Stimulated activated CD4-positive, alpha-beta T cell treated with anti-CD3 and anti-CD28 coated beads, TNF-alpha, amount 100 ng/mL, for 4 hours (primary cell): ENCODE measurements around the gene HSDL1.

ENCODE experiments used
- DNase-seq, 3 experiments: peaks; one replicate each; pipeline ENCODE4 v3.0.0-alpha.2; 2020; ENCODE audit warnings: low read depth in 3 of 3

Gene HSDL1

GRCh38 chr16:84144859-84145639 is at the start of gene HSDL1, which contains the start of gene DNAAF1:
HSDL1 (minus strand) TSS chr16:84145177; CDS start chr16:84131321, 13,856 bp downstream.
DNAAF1 (plus strand) TSS chr16:84145308; CDS start chr16:84145441, 133 bp downstream.
- peak; percentile 89 to 92 (median 91) for DNase-seq

- no peak for DNase-seq
These were observed 49.0 kb upstream of the HSDL1 start for GRCh38 chr16:84194018-84194417.

GRCh38 chr16:84193480-84193879 is 48.5 kb upstream of the HSDL1 start:
- no peak for DNase-seq

- DNase-seq = no peak
These were observed 46.5 kb upstream of the HSDL1 start for GRCh38 chr16:84191466-84191865.

- no peak for DNase-seq
These were observed 45.9 kb upstream of the HSDL1 start, which contains the start of gene ADAD2 for GRCh38 chr16:84190731-84191388. ADAD2 (plus strand) TSS chr16:84191157; CDS start chr16:84191231, 74 bp downstream.

- peak; percentile 84 to 87 (median 86) for DNase-seq
These were observed 41.9 kb upstream of the HSDL1 start, which contains the start of gene TAF1C for GRCh38 chr16:84186685-84187437. TAF1C (minus strand) TSS chr16:84187057; CDS start chr16:84184988, 2,069 bp downstream.

- DNase-seq = no peak
These were observed 39.8 kb upstream of the HSDL1 start for GRCh38 chr16:84184775-84185174.

GRCh38 chr16:84183911-84184591 is 39.1 kb upstream of the HSDL1 start:
- DNase-seq = no peak

GRCh38 chr16:84183572-84183875 is 38.5 kb upstream of the HSDL1 start:
- DNase-seq = no peak

GRCh38 chr16:84182680-84183571 is 37.9 kb upstream of the HSDL1 start:
- no peak for DNase-seq

- DNase-seq = no peak
These were observed 37.1 kb upstream of the HSDL1 start for GRCh38 chr16:84182104-84182503.

- no peak for DNase-seq
These were observed 36.4 kb upstream of the HSDL1 start for GRCh38 chr16:84181144-84181915.

- no peak for DNase-seq
These were observed 35.7 kb upstream of the HSDL1 start for GRCh38 chr16:84180519-84181140.

GRCh38 chr16:84179612-84180320 is 34.8 kb upstream of the HSDL1 start:
- no peak for DNase-seq

GRCh38 chr16:84178892-84179611 is 34.1 kb upstream of the HSDL1 start:
- no peak for DNase-seq

GRCh38 chr16:84178146-84178765 is 33.3 kb upstream of the HSDL1 start:
- no peak for DNase-seq

- DNase-seq = no peak
These were observed 32.7 kb upstream of the HSDL1 start for GRCh38 chr16:84177741-84178073.
